ENCODE results near the gene PNLDC1.
A peak's percentile ranks its signal among the peaks of the same experiment; 100 is the strongest.

PNLDC1 gene

GRCh38 chr6:159772196-159772595, 27.9 kb upstream of the PNLDC1 start:
- TF ChIP-seq, protein P1, sequence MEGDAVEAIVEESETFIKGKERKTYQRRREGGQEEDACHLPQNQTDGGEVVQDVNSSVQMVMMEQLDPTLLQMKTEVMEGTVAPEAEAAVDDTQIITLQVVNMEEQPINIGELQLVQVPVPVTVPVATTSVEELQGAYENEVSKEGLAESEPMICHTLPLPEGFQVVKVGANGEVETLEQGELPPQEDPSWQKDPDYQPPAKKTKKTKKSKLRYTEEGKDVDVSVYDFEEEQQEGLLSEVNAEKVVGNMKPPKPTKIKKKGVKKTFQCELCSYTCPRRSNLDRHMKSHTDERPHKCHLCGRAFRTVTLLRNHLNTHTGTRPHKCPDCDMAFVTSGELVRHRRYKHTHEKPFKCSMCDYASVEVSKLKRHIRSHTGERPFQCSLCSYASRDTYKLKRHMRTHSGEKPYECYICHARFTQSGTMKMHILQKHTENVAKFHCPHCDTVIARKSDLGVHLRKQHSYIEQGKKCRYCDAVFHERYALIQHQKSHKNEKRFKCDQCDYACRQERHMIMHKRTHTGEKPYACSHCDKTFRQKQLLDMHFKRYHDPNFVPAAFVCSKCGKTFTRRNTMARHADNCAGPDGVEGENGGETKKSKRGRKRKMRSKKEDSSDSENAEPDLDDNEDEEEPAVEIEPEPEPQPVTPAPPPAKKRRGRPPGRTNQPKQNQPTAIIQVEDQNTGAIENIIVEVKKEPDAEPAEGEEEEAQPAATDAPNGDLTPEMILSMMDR (IDR thresholded peaks at IDR 0.05; ENCODE audit: low read depth, low read length): no peak
- Histone ChIP-seq H3K4me3 (ENCODE audit: low read depth, low read length) (no peak overlapping the region), H3K27ac (no peak overlapping the region), H3K27me3 (ENCODE audit: insufficient read depth, low read depth, severe bottlenecking) (no peaks in the 10 kb centered on the region), H3K36me3 (peaks cover 91% of the 10 kb centered on the region), H3K9me3 (ENCODE audit: severe bottlenecking) (no peaks in the 10 kb centered on the region)
- no peak for DNase-seq

GRCh38 chr6:159777240-159777904, 22.7 kb upstream of the PNLDC1 start:
- Histone ChIP-seq H3K36me3 (peaks cover 91% of the 10 kb centered on the region), H3K27ac (no peak overlapping the region), H3K9me3 (ENCODE audit: severe bottlenecking) (no peaks in the 10 kb centered on the region), H3K4me3 (ENCODE audit: low read depth, low read length) (no peak overlapping the region), H3K27me3 (ENCODE audit: insufficient read depth, low read depth, severe bottlenecking) (no peaks in the 10 kb centered on the region)
- TF ChIP-seq, protein P1 (IDR thresholded peaks at IDR 0.05; ENCODE audit: low read depth, low read length): no peak
- no peak for DNase-seq

DNA sequence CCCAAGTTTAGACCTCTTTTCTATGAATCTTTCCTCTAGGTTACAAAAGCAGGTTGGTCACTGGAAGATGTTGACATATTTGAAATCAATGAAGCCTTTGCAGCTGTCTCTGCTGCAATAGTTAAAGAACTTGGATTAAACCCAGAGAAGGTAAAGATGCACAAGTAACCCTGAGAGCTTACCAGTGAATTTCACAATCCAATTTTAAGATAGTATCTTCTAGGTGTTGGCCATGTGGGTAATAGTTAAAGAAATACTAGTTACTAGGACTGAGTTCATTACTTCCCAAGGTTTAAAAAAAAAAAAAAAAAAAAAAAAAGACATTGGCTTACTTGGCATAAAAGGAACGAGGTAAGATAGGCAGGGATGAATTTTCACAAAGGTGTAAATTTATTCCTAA, 21.9 kb upstream of the PNLDC1 start:
- DNase-seq: no peak
- H3K36me3 ChIP-seq: peaks cover 91% of the 10 kb centered on the region
- TF ChIP-seq, protein P1 (IDR thresholded peaks at IDR 0.05; ENCODE audit: low read depth, low read length): no peak
- no peaks in the 10 kb centered on the region for H3K27me3 ChIP-seq (ENCODE audit: insufficient read depth, low read depth, severe bottlenecking)
- H3K4me3 ChIP-seq (ENCODE audit: low read depth, low read length): no peak overlapping the region
- no peak overlapping the region for H3K27ac ChIP-seq
- no peaks in the 10 kb centered on the region for H3K9me3 ChIP-seq (ENCODE audit: severe bottlenecking)

- no peak overlapping the region for H3K27ac ChIP-seq
- H3K27me3 ChIP-seq (ENCODE audit: insufficient read depth, low read depth, severe bottlenecking): no peaks in the 10 kb centered on the region
- DNase-seq: no peak
- H3K4me3 ChIP-seq (ENCODE audit: low read depth, low read length): no peak overlapping the region
- TF ChIP-seq, protein P1 (IDR thresholded peaks at IDR 0.05; ENCODE audit: low read depth, low read length): no peak
- H3K36me3 ChIP-seq: peaks cover 94% of the 10 kb centered on the region
- no peaks in the 10 kb centered on the region for H3K9me3 ChIP-seq (ENCODE audit: severe bottlenecking)
These were observed 21.5 kb upstream of the PNLDC1 start for GRCh38 chr6:159778542-159779103.

DNA sequence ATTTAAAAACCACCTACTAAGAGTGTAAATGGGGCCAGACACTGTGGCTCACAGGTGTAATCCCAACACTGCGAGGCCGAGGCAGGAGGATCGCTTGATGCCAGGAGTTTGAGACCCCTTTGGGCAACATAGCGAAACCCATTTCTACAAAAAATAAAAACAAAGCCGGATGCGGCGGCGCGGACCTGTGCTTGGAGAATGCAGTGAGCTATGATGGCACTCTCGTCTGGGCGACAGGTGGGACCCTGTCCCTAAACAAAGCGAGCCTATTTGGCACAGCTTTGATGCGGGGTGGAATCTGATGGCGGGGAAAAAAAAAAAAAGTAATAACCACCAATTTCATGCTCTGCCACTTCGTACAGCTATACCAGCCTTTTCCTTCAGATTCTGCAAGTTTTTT, 11.8 kb upstream of the PNLDC1 start:
- no peak for DNase-seq
- Histone ChIP-seq H3K27me3 (ENCODE audit: insufficient read depth, low read depth, severe bottlenecking) (no peaks in the 10 kb centered on the region), H3K36me3 (peaks cover 71% of the 10 kb centered on the region)

More for the DNA sequence above, 11.8 kb upstream of the PNLDC1 start:
- TF ChIP-seq, protein P1 (IDR thresholded peaks at IDR 0.05; ENCODE audit: low read depth, low read length): no peak
- Histone ChIP-seq H3K4me3 (ENCODE audit: low read depth, low read length) (peak overlapping the region; percentile 77), H3K9me3 (ENCODE audit: severe bottlenecking) (no peaks in the 10 kb centered on the region), H3K27ac (no peak overlapping the region)

Measured in WERI-Rb-1 (cell line).